WTC11 (cell line): ENCODE measurements around the gene ZNF507.

Source experiments
- CTCF ChIP-seq: fragments of 200-600 bp; IDR thresholded peaks from 2 replicates; pipeline ENCODE4 v1.8.0; 2022; ENCODE audit warnings: antibody characterized with exemption
- TF ChIP-seq, protein P1 (sequence below): sonication (generic); formaldehyde crosslinking; IDR thresholded peaks from 2 replicates; pipeline ENCODE4 v1.8.0; 2022; ENCODE audit warnings: mild to moderate bottlenecking, missing genetic modification reagents

GRCh38 chr19:32415669-32416068 lies 70.3 kb downstream of the ZNF507 start:
- no peak for TF ChIP-seq CTCF
- TF ChIP-seq, protein P1, sequence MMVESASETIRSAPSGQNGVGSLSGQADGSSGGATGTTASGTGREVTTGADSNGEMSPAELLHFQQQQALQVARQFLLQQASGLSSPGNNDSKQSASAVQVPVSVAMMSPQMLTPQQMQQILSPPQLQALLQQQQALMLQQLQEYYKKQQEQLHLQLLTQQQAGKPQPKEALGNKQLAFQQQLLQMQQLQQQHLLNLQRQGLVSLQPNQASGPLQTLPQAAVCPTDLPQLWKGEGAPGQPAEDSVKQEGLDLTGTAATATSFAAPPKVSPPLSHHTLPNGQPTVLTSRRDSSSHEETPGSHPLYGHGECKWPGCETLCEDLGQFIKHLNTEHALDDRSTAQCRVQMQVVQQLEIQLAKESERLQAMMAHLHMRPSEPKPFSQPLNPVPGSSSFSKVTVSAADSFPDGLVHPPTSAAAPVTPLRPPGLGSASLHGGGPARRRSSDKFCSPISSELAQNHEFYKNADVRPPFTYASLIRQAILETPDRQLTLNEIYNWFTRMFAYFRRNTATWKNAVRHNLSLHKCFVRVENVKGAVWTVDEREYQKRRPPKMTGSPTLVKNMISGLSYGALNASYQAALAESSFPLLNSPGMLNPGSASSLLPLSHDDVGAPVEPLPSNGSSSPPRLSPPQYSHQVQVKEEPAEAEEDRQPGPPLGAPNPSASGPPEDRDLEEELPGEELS (CRISPR knock-in tag), result no peak
